ENCODE results near the gene PTPN2.

GRCh38 chr18:12928641-12929040 is 44.6 kb upstream of the PTPN2 start:
- TF ChIP-seq CTCF (IDR thresholded peaks at IDR 0.05; ENCODE audit: borderline replicate concordance, extremely low read depth, low read length, poor library complexity, severe bottlenecking) (no peak), EZH2 (IDR thresholded peaks at IDR 0.05; ENCODE audit: borderline replicate concordance, low read depth, low read length, severe bottlenecking) (no peak)
